K562 (cell line): Measurements from ENCODE around the gene STAT6. TPM values are rescaled to one million over a fixed set of nuclear protein-coding genes. Genes with fewer than 3 reads are reported as not detected.
A peak's percentile ranks its signal among the peaks of the same experiment; 100 is the strongest.

ENCODE experiments used
- C11orf30 ChIP-seq: fragments of 450-650 bp; IDR thresholded peaks from 2 replicates; pipeline ENCODE4 v1.6.1; 2016; ENCODE audit warnings: low read depth, mild to moderate bottlenecking
- CREM ChIP-seq: IDR thresholded peaks from 2 replicates; pipeline ENCODE4 v1.6.1; 2014; ENCODE audit warnings: antibody characterized with exemption, low read depth
- CTCF ChIP-seq, 3 experiments: IDR thresholded peaks in 2 of 3; conservative IDR thresholded peaks in 1 of 3; 2 replicates each; pipeline ENCODE4 v1.5.1; 2011 to 2012; ENCODE audit warnings: low read length in 3 of 3, mild to moderate bottlenecking in 3 of 3, control low read depth in 2 of 3, improper control_type of control experiment in 1 of 3, inconsistent platforms in 1 of 3, low read depth in 1 of 3, mixed read lengths in 1 of 3, moderate library complexity in 1 of 3; ENCODE audit not compliant: insufficient read depth in 2 of 3
- DEAF1 ChIP-seq: fragments of 450-650 bp; formaldehyde crosslinking; IDR thresholded peaks from 2 replicates; pipeline ENCODE4 v1.4.0; 2020; ENCODE audit warnings: mild to moderate bottlenecking, moderate library complexity
- ELK3 ChIP-seq: fragments of 450-650 bp; formaldehyde crosslinking; IDR thresholded peaks from 2 replicates; pipeline ENCODE4 v1.4.0; 2020; ENCODE audit warnings: mild to moderate bottlenecking
- HDGF ChIP-seq: fragments of 450-650 bp; IDR thresholded peaks from 2 replicates; pipeline ENCODE4 v1.6.1; 2016
- HEY1 ChIP-seq: fragments of 250-450 bp; sonication (Bioruptor Pico); IDR thresholded peaks from 2 replicates; pipeline ENCODE4 v1.5.0; 2020; ENCODE audit warnings: mild to moderate bottlenecking, moderate library complexity, borderline replicate concordance
- KHSRP ChIP-seq: fragments of 450-650 bp; IDR thresholded peaks from 2 replicates; pipeline ENCODE4 v1.6.1; 2017
- MAX ChIP-seq: sonication (generic); formaldehyde crosslinking; IDR thresholded peaks from 2 replicates; pipeline ENCODE4 v1.9.0; 2022; ENCODE audit warnings: mild to moderate bottlenecking, missing genetic modification reagents
- MCM2 ChIP-seq: fragments of 450-650 bp; IDR thresholded peaks from 2 replicates; pipeline ENCODE4 v1.6.1; 2017; ENCODE audit warnings: low read depth, mild to moderate bottlenecking
- POLR2B ChIP-seq: fragments of 450-650 bp; IDR thresholded peaks from 2 replicates; pipeline ENCODE4 v1.6.1; 2018; ENCODE audit warnings: low read depth; ENCODE audit not compliant: partially characterized antibody
- SMARCA5 ChIP-seq: fragments of 450-650 bp; IDR thresholded peaks from 2 replicates; pipeline ENCODE4 v1.6.1; 2016
- SPI1 ChIP-seq: IDR thresholded peaks from 2 replicates; pipeline ENCODE4 v1.6.1; 2011; ENCODE audit warnings: low read depth, low read length, control low read depth, borderline replicate concordance
- SUPT5H ChIP-seq: fragments of 450-650 bp; IDR thresholded peaks from 2 replicates; pipeline ENCODE4 v1.6.1; 2016
- TAF1 ChIP-seq: IDR thresholded peaks from 2 replicates; pipeline ENCODE4 v1.6.1; 2011; ENCODE audit warnings: mild to moderate bottlenecking, low read length, moderate library complexity; ENCODE audit not compliant: insufficient read depth, control insufficient read depth, severe bottlenecking; ENCODE audit errors: extremely low read depth
- TFAP4 ChIP-seq: sonication (generic); formaldehyde crosslinking; IDR thresholded peaks from 2 replicates; pipeline ENCODE4 v1.8.0; 2022; ENCODE audit warnings: missing genetic modification reagents, mild to moderate bottlenecking, moderate library complexity, borderline replicate concordance
- XRCC5 ChIP-seq: fragments of 200-400 bp; formaldehyde crosslinking; IDR thresholded peaks from 2 replicates; pipeline ENCODE4 v1.6.1; 2017; ENCODE audit warnings: low read depth, mild to moderate bottlenecking, low read length
- ZNF518B ChIP-seq: fragments of 250-450 bp; sonication (Bioruptor Pico); IDR thresholded peaks from 2 replicates; pipeline ENCODE4 v1.5.0; 2021; ENCODE audit warnings: mild to moderate bottlenecking, moderate library complexity
- polyA plus RNA-seq, 8 experiments: library from polyadenylated mRNA; depleted of rRNA in 4 of 8; stranded (reverse) in 5 of 8; unstranded in 3 of 8; fragments of >200 nt; fragmentation: Nextera tagmentation in 2 of 8; fragmentation: Illumina TruSeq in 1 of 8; extraction: Ambion mirVana in 2 of 8; extraction: Trizol in 1 of 8; gene quantifications; 2 replicates each; pipeline versions ENCODE4 v1.2.1 to v1.2.3, GENCODE V29; 2011 to 2014; ENCODE audit warnings: inconsistent platforms in 1 of 8, missing spikeins in 1 of 8
- total RNA-seq, 7 experiments: library from RNA; depleted of rRNA in 6 of 7; stranded (reverse); fragments of >200 nt in 6 of 7; fragmentation: Illumina TruSeq in 2 of 7; extraction: Trizol in 2 of 7; gene quantifications; 2 replicates each; pipeline versions ENCODE4 v1.2.1 to v1.2.3, GENCODE V29; 2011 to 2021; ENCODE audit warnings: low replicate concordance in 1 of 7

STAT6 gene
- total and polyA plus RNA-seq, 9 of the 15 experiments (the other 6 are each of a cell fraction or from before 2014, with no cell fraction given): 2.4 to 49.5 (median 26.5) TPM

- TF ChIP-seq ZNF518B (CRISPR knock-in tag) (no peak), DEAF1 (CRISPR knock-in tag) (peak; percentile 74), XRCC5 (0 out of 2 replicates have a peak, but pooled peaks have one; percentile 28), SPI1 (peak; percentile 46; the same call in 1 of the 2 replicates), POLR2B (peak; percentile 57), HEY1 (CRISPR knock-in tag) (no peak), ELK3 (CRISPR knock-in tag) (no peak), MAX (CRISPR knock-in tag) (0 out of 2 replicates have a peak, but pooled peaks have one; percentile 27), KHSRP (no peak), HDGF (peak; percentile 87), C11orf30 (peak; percentile 65; the same call in 1 of the 2 replicates), MCM2 (no peak), CREM (peak; percentile 35; the same call in 1 of the 2 replicates), SMARCA5 (0 out of 2 replicates have a peak, but pooled peaks have one; percentile 47), CTCF (IDR thresholded peaks at IDR 0.05 in 2 of 3, conservative IDR thresholded peaks at IDR 0.05 in 1 of 3; ENCODE audit: insufficient read depth in 2 of 3, low read depth in 1 of 3, low read length in 3 of 3) (peak; percentile 73 to 83 (median 79)), TFAP4 (peak; percentile 66; the same call in 1 of the 2 replicates), TAF1 (peak; percentile 34), SUPT5H (peak; percentile 47; the same call in 1 of the 2 replicates)
These were observed 17.6 kb downstream of the STAT6 start (continued) for GRCh38 chr12:57093415-57094207.
